ENCODE results near the gene GRID2IP. TPM values are rescaled to one million over a fixed set of nuclear protein-coding genes. Genes with fewer than 3 reads are reported as not detected.

Gene GRID2IP
- total and polyA plus RNA-seq, 2 of the 13 experiments (the other 11 are each of a cell fraction or from before 2014, with no cell fraction given) = 0.03 TPM; not detected in 1

DNA sequence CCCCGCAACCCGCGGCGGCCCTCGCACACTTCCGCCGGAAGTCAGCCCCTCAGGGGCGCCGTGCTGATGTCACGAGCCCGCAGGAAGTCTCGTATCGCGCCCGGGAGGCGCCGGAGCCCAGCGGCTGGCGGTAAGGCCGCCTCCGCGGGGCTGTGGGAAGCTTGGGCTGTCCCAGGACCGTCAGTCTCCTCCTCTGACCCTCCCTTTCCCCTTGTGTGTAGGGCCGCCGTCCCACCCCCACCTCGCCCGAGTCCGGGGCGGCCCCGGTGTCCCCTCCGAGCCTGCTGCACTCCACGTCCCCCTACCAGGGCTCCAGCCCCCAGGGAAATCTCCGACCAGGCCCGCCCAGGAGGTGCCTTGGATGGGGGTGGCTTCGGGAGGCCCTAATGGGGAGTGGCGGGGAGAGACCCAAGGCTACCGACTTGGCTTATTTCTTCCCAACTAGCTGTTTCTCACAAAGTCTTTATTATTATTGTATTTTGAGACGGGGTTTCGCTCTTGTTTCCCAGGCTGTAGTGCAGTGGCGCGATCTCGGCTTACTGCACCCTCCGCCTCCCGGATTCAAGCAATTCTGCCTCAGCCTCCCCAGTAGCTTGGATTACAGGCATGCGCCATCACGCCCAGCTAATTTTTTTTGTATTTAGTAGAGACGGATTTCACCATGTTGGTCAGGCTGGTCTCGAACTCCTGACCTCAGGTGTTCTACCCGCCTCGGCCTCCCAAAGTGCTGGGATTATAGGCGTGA is 26.3 kb upstream of the GRID2IP start, which contains the start of gene ZDHHC4 (continued):
- TF ChIP-seq, protein P1, sequence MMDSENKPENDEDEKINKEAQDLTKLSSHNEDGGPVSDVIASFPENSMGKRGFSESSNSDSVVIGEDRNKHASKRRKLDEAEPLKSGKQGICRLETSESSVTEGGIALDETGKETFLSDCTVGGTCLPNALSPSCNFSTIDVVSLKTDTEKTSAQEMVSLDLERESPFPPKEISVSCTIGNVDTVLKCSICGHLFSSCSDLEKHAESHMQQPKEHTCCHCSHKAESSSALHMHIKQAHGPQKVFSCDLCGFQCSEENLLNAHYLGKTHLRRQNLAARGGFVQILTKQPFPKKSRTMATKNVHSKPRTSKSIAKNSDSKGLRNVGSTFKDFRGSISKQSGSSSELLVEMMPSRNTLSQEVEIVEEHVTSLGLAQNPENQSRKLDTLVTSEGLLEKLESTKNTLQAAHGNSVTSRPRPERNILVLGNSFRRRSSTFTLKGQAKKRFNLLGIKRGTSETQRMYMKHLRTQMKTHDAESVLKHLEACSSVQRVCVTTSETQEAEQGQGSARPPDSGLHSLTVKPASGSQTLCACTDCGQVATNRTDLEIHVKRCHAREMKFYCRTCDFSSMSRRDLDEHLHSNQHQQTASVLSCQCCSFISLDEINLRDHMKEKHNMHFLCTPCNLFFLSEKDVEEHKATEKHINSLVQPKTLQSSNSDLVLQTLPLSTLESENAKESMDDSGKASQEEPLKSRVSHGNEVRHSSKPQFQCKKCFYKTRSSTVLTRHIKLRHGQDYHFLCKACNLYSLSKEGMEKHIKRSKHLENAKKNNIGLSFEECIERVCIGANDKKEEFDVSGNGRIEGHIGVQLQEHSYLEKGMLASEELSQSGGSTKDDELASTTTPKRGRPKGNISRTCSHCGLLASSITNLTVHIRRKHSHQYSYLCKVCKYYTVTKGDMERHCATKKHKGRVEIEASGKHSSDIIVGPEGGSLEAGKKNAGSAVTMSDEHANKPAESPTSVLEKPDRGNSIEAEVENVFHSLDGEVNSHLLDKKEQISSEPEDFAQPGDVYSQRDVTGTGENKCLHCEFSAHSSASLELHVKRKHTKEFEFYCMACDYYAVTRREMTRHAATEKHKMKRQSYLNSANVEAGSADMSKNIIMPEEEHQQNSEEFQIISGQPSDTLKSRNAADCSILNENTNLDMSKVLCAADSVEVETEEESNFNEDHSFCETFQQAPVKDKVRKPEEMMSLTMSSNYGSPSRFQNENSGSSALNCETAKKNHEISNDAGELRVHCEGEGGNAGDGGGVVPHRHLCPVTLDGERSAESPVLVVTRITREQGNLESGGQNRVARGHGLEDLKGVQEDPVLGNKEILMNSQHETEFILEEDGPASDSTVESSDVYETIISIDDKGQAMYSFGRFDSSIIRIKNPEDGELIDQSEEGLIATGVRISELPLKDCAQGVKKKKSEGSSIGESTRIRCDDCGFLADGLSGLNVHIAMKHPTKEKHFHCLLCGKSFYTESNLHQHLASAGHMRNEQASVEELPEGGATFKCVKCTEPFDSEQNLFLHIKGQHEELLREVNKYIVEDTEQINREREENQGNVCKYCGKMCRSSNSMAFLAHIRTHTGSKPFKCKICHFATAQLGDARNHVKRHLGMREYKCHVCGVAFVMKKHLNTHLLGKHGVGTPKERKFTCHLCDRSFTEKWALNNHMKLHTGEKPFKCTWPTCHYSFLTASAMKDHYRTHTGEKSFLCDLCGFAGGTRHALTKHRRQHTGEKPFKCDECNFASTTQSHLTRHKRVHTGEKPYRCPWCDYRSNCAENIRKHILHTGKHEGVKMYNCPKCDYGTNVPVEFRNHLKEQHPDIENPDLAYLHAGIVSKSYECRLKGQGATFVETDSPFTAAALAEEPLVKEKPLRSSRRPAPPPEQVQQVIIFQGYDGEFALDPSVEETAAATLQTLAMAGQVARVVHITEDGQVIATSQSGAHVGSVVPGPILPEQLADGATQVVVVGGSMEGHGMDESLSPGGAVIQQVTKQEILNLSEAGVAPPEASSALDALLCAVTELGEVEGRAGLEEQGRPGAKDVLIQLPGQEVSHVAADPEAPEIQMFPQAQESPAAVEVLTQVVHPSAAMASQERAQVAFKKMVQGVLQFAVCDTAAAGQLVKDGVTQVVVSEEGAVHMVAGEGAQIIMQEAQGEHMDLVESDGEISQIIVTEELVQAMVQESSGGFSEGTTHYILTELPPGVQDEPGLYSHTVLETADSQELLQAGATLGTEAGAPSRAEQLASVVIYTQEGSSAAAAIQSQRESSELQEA (CRISPR knock-in tag; IDR thresholded peaks at IDR 0.05; ENCODE audit: not compliant biosample characterization) = no peak
- TF ChIP-seq MXI1 (IDR thresholded peaks at IDR 0.05; ENCODE audit: borderline replicate concordance, low read depth, low read length) (no peak; the same call in 2 of the 3 replicates), PAF1 (CRISPR knock-in tag; IDR thresholded peaks at IDR 0.05) (no peak), NR1H2 (CRISPR knock-in tag; IDR thresholded peaks at IDR 0.05; ENCODE audit: borderline replicate concordance, low read depth) (no peak), TAF15 (IDR thresholded peaks at IDR 0.05; ENCODE audit: low read depth, low read length, poor library complexity, severe bottlenecking) (no peak), ZKSCAN1 (IDR thresholded peaks at IDR 0.05; ENCODE audit: low read length) (no peak), ZNF263 (CRISPR knock-in tag; IDR thresholded peaks at IDR 0.05) (no peak), ZNF709 (CRISPR knock-in tag; IDR thresholded peaks at IDR 0.05) (no peak), SOX13 (IDR thresholded peaks at IDR 0.05) (no peak), SOX13 (CRISPR knock-in tag; conservative IDR thresholded peaks at IDR 0.05 in 1 of 2, IDR thresholded peaks at IDR 0.05 in 1 of 2) (peak in 1 of 2 experiments; percentile 58; a peak in 2 of 4 replicates), ETV6 (CRISPR knock-in tag; conservative IDR thresholded peaks at IDR 0.05) (peak; percentile 76), ZNF264 (CRISPR knock-in tag; IDR thresholded peaks at IDR 0.05) (no peak), SRF (IDR thresholded peaks at IDR 0.05; ENCODE audit: low read depth, low read length) (no peak), MTF1 (CRISPR knock-in tag; IDR thresholded peaks at IDR 0.05) (no peak)
- TF ChIP-seq, protein P2, sequence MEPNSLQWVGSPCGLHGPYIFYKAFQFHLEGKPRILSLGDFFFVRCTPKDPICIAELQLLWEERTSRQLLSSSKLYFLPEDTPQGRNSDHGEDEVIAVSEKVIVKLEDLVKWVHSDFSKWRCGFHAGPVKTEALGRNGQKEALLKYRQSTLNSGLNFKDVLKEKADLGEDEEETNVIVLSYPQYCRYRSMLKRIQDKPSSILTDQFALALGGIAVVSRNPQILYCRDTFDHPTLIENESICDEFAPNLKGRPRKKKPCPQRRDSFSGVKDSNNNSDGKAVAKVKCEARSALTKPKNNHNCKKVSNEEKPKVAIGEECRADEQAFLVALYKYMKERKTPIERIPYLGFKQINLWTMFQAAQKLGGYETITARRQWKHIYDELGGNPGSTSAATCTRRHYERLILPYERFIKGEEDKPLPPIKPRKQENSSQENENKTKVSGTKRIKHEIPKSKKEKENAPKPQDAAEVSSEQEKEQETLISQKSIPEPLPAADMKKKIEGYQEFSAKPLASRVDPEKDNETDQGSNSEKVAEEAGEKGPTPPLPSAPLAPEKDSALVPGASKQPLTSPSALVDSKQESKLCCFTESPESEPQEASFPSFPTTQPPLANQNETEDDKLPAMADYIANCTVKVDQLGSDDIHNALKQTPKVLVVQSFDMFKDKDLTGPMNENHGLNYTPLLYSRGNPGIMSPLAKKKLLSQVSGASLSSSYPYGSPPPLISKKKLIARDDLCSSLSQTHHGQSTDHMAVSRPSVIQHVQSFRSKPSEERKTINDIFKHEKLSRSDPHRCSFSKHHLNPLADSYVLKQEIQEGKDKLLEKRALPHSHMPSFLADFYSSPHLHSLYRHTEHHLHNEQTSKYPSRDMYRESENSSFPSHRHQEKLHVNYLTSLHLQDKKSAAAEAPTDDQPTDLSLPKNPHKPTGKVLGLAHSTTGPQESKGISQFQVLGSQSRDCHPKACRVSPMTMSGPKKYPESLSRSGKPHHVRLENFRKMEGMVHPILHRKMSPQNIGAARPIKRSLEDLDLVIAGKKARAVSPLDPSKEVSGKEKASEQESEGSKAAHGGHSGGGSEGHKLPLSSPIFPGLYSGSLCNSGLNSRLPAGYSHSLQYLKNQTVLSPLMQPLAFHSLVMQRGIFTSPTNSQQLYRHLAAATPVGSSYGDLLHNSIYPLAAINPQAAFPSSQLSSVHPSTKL (CRISPR knock-in tag; IDR thresholded peaks at IDR 0.05) = peak; percentile 69
- TF ChIP-seq, protein P3, sequence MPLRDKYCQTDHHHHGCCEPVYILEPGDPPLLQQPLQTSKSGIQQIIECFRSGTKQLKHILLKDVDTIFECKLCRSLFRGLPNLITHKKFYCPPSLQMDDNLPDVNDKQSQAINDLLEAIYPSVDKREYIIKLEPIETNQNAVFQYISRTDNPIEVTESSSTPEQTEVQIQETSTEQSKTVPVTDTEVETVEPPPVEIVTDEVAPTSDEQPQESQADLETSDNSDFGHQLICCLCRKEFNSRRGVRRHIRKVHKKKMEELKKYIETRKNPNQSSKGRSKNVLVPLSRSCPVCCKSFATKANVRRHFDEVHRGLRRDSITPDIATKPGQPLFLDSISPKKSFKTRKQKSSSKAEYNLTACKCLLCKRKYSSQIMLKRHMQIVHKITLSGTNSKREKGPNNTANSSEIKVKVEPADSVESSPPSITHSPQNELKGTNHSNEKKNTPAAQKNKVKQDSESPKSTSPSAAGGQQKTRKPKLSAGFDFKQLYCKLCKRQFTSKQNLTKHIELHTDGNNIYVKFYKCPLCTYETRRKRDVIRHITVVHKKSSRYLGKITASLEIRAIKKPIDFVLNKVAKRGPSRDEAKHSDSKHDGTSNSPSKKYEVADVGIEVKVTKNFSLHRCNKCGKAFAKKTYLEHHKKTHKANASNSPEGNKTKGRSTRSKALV (CRISPR knock-in tag; IDR thresholded peaks at IDR 0.05) = no peak; the same call in 1 of the 2 replicates
